Measurements from ENCODE around the gene COMP. TPM values are rescaled to one million over a fixed set of nuclear protein-coding genes. Genes with fewer than 3 reads are reported as not detected.

The COMP gene
- total and polyA plus RNA-seq, 10 of the 15 experiments (the other 5 are each of a cell fraction or from before 2014, with no cell fraction given) = 0.17 TPM; not detected in 9

GRCh38 chr19:18807861-18808331 is 16.8 kb upstream of the COMP start:
- Histone ChIP-seq H3K4me1 (ENCODE audit: control insufficient read depth, insufficient read depth, low read length) (no peaks in the 10 kb centered on the region), H3K4me2 (ENCODE audit: control insufficient read depth, insufficient read depth) (no peak overlapping the region), H3K9ac (ENCODE audit: control insufficient read depth, insufficient read depth, low read length) (no peak overlapping the region), H3K79me2 (ENCODE audit: control insufficient read depth, insufficient read depth, low read length) (no peaks in the 10 kb centered on the region), H3K27me3 (replicated peaks in 1 of 2; ENCODE audit: control insufficient read depth in 2 of 2, insufficient read depth in 2 of 2, low read length in 1 of 2) (no peaks in the 10 kb centered on the region; a peak in 1 of 4 replicates), H3K27ac (ENCODE audit: control insufficient read depth, insufficient read depth) (no peak overlapping the region), H3K36me3 (ENCODE audit: control insufficient read depth in 2 of 2, insufficient read depth in 2 of 2, low read length in 1 of 2) (no peaks in the 10 kb centered on the region), H3K4me3 (no peak overlapping the region), H4K20me1 (ENCODE audit: control insufficient read depth, insufficient read depth) (no peaks in the 10 kb centered on the region), H3K9me3 (replicated peaks; ENCODE audit: control insufficient read depth, insufficient read depth, low read length) (no peaks in the 10 kb centered on the region), H2AFZ (ENCODE audit: control insufficient read depth, low read depth, low read length) (no peak overlapping the region)
- DNase-seq (ENCODE audit: low read depth, low spot score) (no peak), FAIRE-seq (no peak), ATAC-seq (no peak)
- intact Hi-C loops (cut with micrococcal nuclease; ENCODE audit: unreplicated experiment) = no loop called here
- TF ChIP-seq EGR1 (IDR thresholded peaks at IDR 0.05; ENCODE audit: borderline replicate concordance in 1 of 2, low read depth in 2 of 2, low read length in 2 of 2) = no peak
- no peak for TF ChIP-seq SMAD1 (IDR thresholded peaks at IDR 0.05; ENCODE audit: low read depth, partially characterized antibody)
- no peak for TF ChIP-seq HDAC2 (IDR thresholded peaks at IDR 0.05)
- TF ChIP-seq EZH2 (IDR thresholded peaks at IDR 0.05; ENCODE audit: borderline replicate concordance, control insufficient read depth, low read depth, low read length) = no peak
- no peak for TF ChIP-seq SPI1 (IDR thresholded peaks at IDR 0.05; ENCODE audit: borderline replicate concordance, insufficient read depth, low read depth, low read length)
- no peak for TF ChIP-seq KAT2A (conservative IDR thresholded peaks at IDR 0.05; ENCODE audit: control insufficient read depth, low read depth, low read length)
- no peak for TF ChIP-seq NRF1 (conservative IDR thresholded peaks at IDR 0.05; ENCODE audit: low read depth, low read length)
- TF ChIP-seq IRF4 (IDR thresholded peaks at IDR 0.05; ENCODE audit: low read depth, low read length) = no peak
- TF ChIP-seq ZBTB40 (IDR thresholded peaks at IDR 0.05; ENCODE audit: borderline replicate concordance) = no peak
- TF ChIP-seq BCL11A (IDR thresholded peaks at IDR 0.05; ENCODE audit: low read depth, low read length) = no peak
- no peak for TF ChIP-seq IKZF1 (conservative IDR thresholded peaks at IDR 0.05)
- CTCF ChIA-PET = interaction anchor here (1.2 kb wide), 1 partner anchor 95 kb away, joined by 3 read pairs; no protein-coding TSS in a partner anchor
- POLR2A ChIA-PET = no interaction called here
- WGBS (ENCODE audit: insufficient coverage, insufficient replicate concordance, low lambda C conversion rate, missing lambda C conversion rate) = 36% methylated on average over 19 of the region's 19 CpGs
- RAD21 ChIA-PET (ENCODE audit: unreplicated experiment) = no interaction called here
- in situ Hi-C loops (cut with MboI) = no loop called here
- SMC1A ChIA-PET (ENCODE audit: uncharacterized antibody, unreplicated experiment) = no interaction called here
- BruUV-seq (replicated peaks) = no TSS peak

Measured in GM12878 (cell line).